MM.1S (cell line): Measurements from ENCODE around the gene ADCYAP1R1.

Experiments
- DNase-seq: peaks from one replicate; pipeline ENCODE4 v3.0.0-alpha.2; 2015
- H2AFZ ChIP-seq: fragments of 300-600 bp; sonication (generic); 2 replicates; pipeline ENCODE4 v1.6.0; 2016; ENCODE audit warnings: antibody characterized with exemption, low read length
- H3F3A ChIP-seq: fragments of 300-600 bp; sonication (generic); 2 replicates; pipeline ENCODE4 v1.6.1; 2016; ENCODE audit warnings: mild to moderate bottlenecking, antibody characterized with exemption, low read length, moderate library complexity, mixed read lengths; ENCODE audit not compliant: insufficient read depth
- H3K27ac ChIP-seq: fragments of 300-600 bp; sonication (generic); 2 replicates; pipeline ENCODE4 v1.5.1; 2016; ENCODE audit warnings: mild to moderate bottlenecking, low read length
- H3K27me3 ChIP-seq: fragments of 300-600 bp; sonication (generic); replicated peaks from 2 replicates; pipeline ENCODE4 v1.6.0; 2016; ENCODE audit warnings: low read length; ENCODE audit not compliant: insufficient read depth
- H3K36me3 ChIP-seq: fragments of 300-600 bp; sonication (generic); replicated peaks from 2 replicates; pipeline ENCODE4 v1.6.1; 2016; ENCODE audit warnings: mild to moderate bottlenecking, low read length, mixed read lengths; ENCODE audit not compliant: insufficient read depth
- H3K4me1 ChIP-seq: fragments of 300-600 bp; sonication (generic); 2 replicates; pipeline ENCODE4 v1.6.1; 2016; ENCODE audit warnings: low read length, mixed read lengths
- H3K4me2 ChIP-seq: fragments of 300-600 bp; sonication (generic); 2 replicates; pipeline ENCODE4 v1.6.0; 2016; ENCODE audit warnings: low read depth, low read length
- H3K4me3 ChIP-seq: fragments of 300-600 bp; sonication (generic); 2 replicates; pipeline ENCODE4 v1.5.1; 2016; ENCODE audit warnings: low read length, mixed read lengths
- H3K79me2 ChIP-seq: fragments of 300-600 bp; sonication (generic); 2 replicates; pipeline ENCODE4 v1.6.1; 2016; ENCODE audit warnings: mixed run types, low read length, mixed read lengths
- H3K9ac ChIP-seq: fragments of 300-600 bp; sonication (generic); 2 replicates; pipeline ENCODE4 v1.6.1; 2016; ENCODE audit warnings: low read length, mixed read lengths
- H3K9me2 ChIP-seq: fragments of 300-600 bp; sonication (generic); replicated peaks from 2 replicates; pipeline ENCODE4 v1.6.1; 2016; ENCODE audit warnings: mild to moderate bottlenecking, low read length, mixed read lengths; ENCODE audit not compliant: insufficient read depth
- H3K9me3 ChIP-seq: fragments of 300-600 bp; sonication (generic); replicated peaks from 2 replicates; pipeline ENCODE4 v1.6.1; 2016; ENCODE audit warnings: mild to moderate bottlenecking, low read length, mixed read lengths; ENCODE audit not compliant: insufficient read depth
- H4K20me1 ChIP-seq: fragments of 300-600 bp; sonication (generic); 2 replicates; pipeline ENCODE4 v1.6.1; 2016; ENCODE audit warnings: mild to moderate bottlenecking, low read length, moderate library complexity, mixed read lengths; ENCODE audit not compliant: insufficient read depth
- EZH2 ChIP-seq: fragments of 300-600 bp; sonication (generic); optimal IDR thresholded peaks from 2 replicates; pipeline ENCODE3; 2017; ENCODE audit warnings: low read depth, mild to moderate bottlenecking, antibody characterized with exemption, low read length, mixed read lengths
- EZH2phosphoT487 ChIP-seq: fragments of 300-600 bp; sonication (generic); IDR thresholded peaks from 2 replicates; pipeline ENCODE4 v1.6.1; 2018; ENCODE audit warnings: antibody characterized with exemption, low read length
- TF ChIP-seq, protein P1 (sequence below): fragments of 300-600 bp; sonication (generic); IDR thresholded peaks from 2 replicates; pipeline ENCODE4 v1.5.1; 2016; ENCODE audit warnings: antibody characterized with exemption, low read length, mixed read lengths

ADCYAP1R1 gene

GRCh38 chr7:31096198-31096876, 44.2 kb downstream of the ADCYAP1R1 start:
- no peak for TF ChIP-seq EZH2phosphoT487
- no peak for TF ChIP-seq EZH2
- TF ChIP-seq, protein P1, sequence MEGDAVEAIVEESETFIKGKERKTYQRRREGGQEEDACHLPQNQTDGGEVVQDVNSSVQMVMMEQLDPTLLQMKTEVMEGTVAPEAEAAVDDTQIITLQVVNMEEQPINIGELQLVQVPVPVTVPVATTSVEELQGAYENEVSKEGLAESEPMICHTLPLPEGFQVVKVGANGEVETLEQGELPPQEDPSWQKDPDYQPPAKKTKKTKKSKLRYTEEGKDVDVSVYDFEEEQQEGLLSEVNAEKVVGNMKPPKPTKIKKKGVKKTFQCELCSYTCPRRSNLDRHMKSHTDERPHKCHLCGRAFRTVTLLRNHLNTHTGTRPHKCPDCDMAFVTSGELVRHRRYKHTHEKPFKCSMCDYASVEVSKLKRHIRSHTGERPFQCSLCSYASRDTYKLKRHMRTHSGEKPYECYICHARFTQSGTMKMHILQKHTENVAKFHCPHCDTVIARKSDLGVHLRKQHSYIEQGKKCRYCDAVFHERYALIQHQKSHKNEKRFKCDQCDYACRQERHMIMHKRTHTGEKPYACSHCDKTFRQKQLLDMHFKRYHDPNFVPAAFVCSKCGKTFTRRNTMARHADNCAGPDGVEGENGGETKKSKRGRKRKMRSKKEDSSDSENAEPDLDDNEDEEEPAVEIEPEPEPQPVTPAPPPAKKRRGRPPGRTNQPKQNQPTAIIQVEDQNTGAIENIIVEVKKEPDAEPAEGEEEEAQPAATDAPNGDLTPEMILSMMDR, result no peak
- Histone ChIP-seq H3K4me3 (no peak overlapping the region), H3K4me1 (no peaks in the 10 kb centered on the region), H3K27ac (no peak overlapping the region), H3K4me2 (no peak overlapping the region), H2AFZ (no peak overlapping the region), H3F3A (no peaks in the 10 kb centered on the region), H3K9ac (no peak overlapping the region), H4K20me1 (no peaks in the 10 kb centered on the region), H3K36me3 (no peaks in the 10 kb centered on the region), H3K27me3 (no peaks in the 10 kb centered on the region), H3K9me2 (no peaks in the 10 kb centered on the region), H3K9me3 (no peaks in the 10 kb centered on the region), H3K79me2 (no peaks in the 10 kb centered on the region)
- no peak for DNase-seq

- Histone ChIP-seq H3K9ac (no peak overlapping the region), H3K9me2 (no peaks in the 10 kb centered on the region), H3F3A (no peaks in the 10 kb centered on the region), H3K4me2 (no peak overlapping the region), H3K4me3 (no peak overlapping the region), H4K20me1 (no peaks in the 10 kb centered on the region), H3K27ac (no peak overlapping the region), H2AFZ (no peak overlapping the region), H3K9me3 (no peaks in the 10 kb centered on the region), H3K79me2 (no peaks in the 10 kb centered on the region), H3K27me3 (no peaks in the 10 kb centered on the region), H3K36me3 (no peaks in the 10 kb centered on the region), H3K4me1 (no peaks in the 10 kb centered on the region)
- no peak for DNase-seq
- TF ChIP-seq EZH2 (no peak), EZH2phosphoT487 (no peak)
- TF ChIP-seq, protein P1, result no peak
Observed at GRCh38 chr7:31096877-31097258, 44.8 kb downstream of the ADCYAP1R1 start.

- Histone ChIP-seq H3K4me3 (no peak overlapping the region), H3F3A (no peaks in the 10 kb centered on the region), H3K9me3 (no peaks in the 10 kb centered on the region), H3K27me3 (no peaks in the 10 kb centered on the region), H3K4me2 (no peak overlapping the region), H2AFZ (no peak overlapping the region), H3K27ac (no peak overlapping the region), H3K79me2 (no peaks in the 10 kb centered on the region), H3K36me3 (no peaks in the 10 kb centered on the region), H3K4me1 (no peaks in the 10 kb centered on the region), H3K9me2 (no peaks in the 10 kb centered on the region), H4K20me1 (no peaks in the 10 kb centered on the region), H3K9ac (no peak overlapping the region)
- TF ChIP-seq EZH2 (no peak), EZH2phosphoT487 (no peak)
- TF ChIP-seq, protein P1, result no peak
- no peak for DNase-seq
Observed at GRCh38 chr7:31098642-31099360, 46.7 kb downstream of the ADCYAP1R1 start.
